ENCODE results near the gene RYR3.
A peak's percentile ranks its signal among the peaks of the same experiment; 100 is the strongest.

The RYR3 gene

DNA sequence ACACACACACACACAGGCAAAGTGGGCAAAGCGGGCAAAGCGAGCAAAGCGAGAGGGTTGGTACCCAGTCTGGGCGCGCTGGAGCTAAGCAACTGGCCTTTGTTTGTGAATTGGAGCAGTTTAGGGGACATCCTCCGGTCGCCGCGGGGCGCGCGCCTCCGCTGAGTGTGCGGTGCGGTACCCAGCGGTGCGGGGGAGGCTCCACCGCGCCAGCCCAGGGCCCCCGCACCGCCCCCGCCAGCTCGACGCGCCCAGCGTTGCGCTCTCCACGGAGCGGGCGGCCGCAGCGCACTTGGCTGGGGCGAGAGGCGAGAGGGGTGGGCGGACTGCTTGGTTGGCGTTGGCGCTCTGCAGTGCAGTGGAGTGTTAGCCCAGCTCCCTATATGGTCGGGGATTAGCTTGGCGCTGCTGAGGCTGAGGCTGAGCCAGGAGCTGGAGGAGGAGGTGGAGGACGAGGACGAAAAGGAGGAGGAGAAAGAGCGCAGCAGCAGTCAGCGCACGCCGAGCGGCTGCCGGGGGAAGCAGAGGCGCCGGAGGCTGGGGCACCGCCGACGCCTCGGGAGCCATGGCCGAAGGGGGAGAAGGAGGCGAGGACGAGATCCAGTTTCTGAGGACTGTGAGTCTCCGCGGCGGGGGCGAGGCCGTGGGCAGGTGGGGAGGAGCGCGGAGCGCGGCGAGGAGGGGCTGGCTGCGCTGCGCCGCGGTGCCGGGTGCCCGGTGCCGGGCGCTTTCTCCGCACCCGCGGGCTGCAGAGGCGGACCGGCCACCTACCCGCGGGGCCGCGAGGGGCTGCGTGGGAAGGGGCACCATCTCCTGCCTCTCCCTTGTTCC, at the start of gene RYR3:
Gene RYR3 (plus strand): TSS at position 487 of the 831 bp plus-strand sequence. CDS start 79 bp downstream, at position 566.
- DNase-seq (ENCODE audit: low spot score), result no peak

DNA sequence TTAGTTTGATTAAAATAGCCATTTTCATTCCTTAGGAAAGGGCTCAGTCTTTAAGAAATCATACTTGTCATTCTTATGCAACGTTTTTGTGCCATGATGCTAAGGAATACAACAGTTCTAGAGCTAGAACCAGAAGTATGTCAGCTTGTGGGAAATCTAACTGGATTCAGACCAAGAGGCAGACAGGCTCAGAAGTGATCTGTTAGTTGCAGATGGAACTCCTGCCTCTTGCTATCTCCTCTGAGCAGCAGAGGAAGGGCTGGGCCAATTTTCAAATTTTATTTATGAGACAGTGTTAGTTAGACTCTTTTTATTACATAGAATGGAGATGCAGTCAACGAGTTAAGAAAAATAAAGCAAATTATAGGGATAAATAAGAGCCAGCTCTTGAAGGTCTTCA, 48.5 kb upstream of the RYR3 start:
- no peak for DNase-seq (ENCODE audit: low spot score)

DNA sequence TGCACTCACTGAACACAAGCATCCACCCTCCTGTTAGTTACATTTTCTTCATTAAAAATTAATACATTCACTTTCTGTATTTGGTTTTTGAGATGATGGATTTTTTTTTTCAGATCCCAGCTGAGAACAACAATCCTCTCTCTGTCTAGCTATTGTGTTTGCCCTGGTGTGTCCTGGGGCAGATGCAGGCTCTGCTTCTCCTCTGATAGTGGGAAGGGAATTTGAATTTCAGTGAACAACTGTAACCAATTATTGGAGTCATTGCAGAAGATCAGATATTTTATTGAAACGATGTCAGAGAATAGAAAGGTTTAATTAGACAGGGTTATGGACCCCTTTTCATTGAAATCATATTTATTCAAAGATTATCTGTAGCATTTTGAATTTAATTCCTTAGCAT, 33.1 kb upstream of the RYR3 start:
- DNase-seq (ENCODE audit: low spot score), result no peak

DNA sequence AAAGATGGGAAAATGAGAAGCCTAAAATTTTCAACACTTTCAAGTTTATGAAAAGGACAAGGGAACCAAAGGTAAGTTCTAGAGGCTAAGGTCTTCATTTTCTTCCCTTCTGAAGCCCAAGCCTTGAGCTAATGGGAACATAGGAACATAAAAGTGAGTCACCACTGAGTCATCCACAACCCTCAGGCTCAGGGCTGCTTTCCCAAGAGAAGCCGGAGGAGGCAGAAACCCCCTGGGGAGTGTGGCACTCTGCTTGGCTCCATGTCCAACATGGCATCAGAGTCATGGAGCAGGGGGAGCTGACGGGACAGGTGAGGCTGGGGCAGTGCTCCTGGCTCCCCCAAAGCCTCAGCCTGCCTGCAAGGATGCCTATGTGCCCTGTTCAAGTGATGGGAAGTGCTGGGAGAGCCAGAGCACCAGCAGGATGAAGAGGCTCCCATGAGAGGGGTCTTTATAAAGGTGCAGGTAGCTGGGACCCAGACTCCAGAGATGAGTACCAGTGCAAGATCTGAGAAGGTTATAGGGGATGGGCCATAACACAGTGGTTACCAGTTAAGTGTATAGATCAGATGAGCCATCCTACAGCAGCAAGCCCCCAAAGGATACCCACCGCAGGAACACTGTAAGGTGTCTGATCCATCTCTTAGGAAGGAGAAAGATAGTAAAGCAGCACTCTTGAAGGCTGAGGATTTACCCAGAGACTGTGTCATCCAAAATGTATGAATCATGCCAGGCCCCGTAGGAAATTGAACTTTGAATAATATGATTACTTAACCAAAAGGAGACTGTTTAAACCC, 31.8 kb upstream of the RYR3 start:
- DNase-seq (ENCODE audit: low spot score), result no peak

DNA sequence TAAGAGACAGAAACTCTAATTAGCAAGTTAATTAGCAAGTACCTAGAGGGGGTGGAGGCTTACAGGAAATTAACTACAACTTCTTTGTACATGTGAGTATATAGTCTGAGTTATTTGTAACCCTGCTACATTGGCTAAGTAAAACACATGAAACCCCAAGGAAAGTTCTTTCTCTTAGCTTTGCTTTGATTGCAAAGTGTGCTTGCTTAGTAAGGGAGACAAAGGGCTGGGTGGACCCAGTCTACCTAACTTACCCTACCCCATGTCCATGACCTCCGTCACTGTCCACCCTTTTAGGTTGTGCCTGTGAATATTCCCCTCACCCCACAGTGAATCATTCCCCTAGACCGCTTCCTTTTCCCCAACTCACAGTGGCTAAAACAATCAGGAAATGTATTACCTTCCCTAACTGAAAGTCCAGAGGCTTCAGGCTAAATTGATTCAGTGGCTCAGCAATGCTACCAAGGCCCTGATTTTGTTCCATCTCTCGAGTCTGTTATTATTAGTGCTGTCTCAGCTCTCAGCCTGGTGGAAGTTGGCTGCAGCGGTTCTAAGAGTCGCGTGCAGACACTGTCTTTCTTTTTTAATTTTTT, 31.1 kb upstream of the RYR3 start:
- DNase-seq (ENCODE audit: low spot score), result no peak

DNA sequence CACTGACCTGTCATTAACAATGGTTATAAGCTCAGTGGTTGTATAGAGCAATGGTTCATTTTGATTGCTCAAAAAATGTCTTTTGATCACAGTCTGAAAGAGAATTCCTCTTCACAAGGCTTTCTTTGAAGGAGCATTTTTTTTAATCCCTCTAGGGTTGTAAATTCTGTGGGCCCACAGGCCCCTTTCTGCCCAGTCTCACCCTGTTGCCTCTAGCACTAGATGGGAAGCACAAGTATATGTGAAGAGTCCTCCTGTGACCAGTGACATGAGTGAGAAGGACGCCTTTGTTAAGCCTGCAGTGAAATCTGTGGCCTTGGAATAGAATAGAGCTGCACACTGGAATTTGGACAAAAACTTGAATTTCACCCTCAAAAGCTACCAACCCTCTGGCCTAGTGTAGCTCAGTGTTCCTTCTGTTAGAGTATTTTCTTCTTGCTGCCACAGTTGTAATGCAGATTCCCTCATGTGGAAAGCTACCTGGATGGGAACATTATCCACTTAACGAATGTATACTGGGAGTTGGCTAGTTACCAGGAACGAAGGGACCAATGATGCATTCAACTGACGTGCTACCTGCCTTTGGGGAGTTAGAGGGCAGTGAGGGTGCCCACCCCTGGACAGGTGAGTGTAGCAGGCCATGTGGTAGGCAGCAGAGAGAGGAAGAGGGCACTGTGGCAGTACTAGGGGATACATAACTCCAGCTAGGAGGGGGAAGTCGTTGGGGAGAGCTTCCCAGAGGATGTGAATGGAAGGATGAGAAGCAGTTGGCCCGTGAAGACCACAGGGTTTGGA, 28.3 kb upstream of the RYR3 start:
- no peak for DNase-seq (ENCODE audit: low spot score)

DNA sequence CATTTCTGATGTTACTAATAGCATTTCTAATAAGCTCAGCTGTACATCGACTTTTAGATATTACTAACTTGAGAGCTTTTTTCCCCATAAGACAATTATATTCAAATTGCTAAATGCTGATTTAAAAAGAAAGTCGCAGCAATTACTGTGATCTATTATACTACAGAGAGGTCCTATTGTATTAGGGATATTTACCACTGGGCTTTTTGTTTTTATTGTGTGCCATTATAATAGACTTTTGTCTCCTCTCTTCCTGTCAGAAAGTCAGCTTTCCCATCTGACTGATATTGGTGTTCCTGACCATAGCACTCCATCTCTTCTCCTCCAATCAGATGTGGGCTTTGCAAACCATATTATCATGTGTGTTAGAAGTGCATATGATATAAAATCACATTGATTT, 27.2 kb upstream of the RYR3 start:
- peak; percentile 78 for DNase-seq (ENCODE audit: low spot score)

DNA sequence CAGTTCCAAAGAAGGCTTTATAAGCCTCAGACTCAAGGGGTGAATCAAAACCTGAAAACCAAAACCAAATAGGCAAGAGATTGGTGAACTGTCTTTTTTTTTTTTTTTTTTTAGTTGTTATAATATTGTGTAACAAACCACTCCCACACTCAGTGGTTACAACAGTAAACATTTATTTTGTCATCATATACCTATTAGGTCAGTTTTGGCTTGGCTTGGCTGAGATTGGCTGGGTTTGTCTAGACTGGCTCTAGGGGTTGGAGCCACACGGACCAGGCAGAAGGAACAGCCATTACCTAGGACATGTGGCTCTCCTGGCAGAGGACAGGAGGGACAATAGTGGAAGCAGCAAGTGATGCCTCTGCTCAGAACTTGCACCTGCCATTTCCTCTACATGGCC, 26.4 kb upstream of the RYR3 start:
- DNase-seq (ENCODE audit: low spot score), result no peak

DNA sequence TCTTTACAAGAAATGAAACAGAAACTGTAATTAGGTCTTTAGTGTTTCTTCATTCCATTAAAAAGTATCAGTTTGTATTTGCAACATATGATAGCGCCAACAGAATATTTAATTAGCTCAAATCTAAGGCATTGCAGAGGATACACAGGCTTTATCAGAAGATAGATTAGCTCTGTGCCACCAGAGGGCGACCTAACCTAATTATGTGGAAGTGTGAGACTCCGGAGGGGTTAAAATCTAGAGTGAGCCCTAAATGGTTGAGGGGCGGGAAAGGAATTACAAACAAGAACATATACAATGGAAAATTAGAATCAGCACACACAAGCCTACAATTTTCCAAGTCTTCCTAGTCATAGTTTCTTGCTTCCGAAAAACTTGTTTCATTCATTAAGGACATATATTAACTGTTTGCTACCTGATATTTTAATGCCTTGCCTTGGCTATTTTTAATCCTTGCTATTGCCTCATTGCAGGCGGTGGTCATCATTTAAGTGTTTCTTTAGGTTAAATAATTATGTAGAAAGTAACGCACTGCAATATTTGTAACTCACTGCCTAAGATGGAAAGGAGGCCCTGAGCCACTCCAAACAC, 18.0 kb upstream of the RYR3 start:
- peak; percentile 83 for DNase-seq (ENCODE audit: low spot score)

- no peak for DNase-seq (ENCODE audit: low spot score)
These were observed 16.9 kb upstream of the RYR3 start for GRCh38 chr15:33293713-33294334.

DNA sequence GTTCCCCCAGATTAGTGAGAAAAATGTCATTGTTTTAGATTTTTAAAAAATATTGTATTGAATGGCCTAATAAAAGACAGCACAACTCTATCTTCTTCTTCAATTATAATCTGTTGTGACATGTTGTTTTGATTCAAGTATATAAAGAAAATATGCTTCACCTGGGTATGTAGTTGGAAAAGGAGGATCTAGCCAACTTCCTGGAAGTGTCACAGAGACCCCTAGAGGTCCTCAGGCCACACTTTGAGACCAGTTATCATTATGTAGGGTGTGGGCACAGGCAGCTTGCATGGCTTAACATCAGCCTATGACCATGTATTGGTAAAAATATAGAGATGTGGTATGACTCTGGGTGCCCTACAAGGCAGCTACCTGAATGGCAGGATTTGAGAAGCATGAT, 14.7 kb upstream of the RYR3 start:
- no peak for DNase-seq (ENCODE audit: low spot score)

DNA sequence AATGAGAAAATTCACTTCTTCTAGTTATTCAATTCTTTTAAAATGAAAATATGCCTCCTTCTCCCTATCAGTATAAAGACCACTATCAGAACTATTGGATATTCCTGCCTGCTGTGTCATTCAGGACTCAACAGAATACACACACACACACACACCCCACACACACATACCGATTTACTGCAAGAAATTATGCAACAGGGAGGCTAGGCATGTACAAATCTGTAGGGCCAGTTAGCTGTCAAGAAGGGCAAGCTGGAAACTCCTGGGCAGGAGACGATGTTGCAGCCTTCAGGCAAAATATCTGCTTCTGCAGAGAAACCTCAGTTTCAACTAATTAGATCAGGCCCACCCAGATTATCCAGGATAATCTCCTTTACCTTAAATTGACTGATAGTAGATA, 13.9 kb upstream of the RYR3 start:
- DNase-seq (ENCODE audit: low spot score), result no peak

GRCh38 chr15:33298631-33299030, 12.1 kb upstream of the RYR3 start:
- no peak for DNase-seq (ENCODE audit: low spot score)

DNA sequence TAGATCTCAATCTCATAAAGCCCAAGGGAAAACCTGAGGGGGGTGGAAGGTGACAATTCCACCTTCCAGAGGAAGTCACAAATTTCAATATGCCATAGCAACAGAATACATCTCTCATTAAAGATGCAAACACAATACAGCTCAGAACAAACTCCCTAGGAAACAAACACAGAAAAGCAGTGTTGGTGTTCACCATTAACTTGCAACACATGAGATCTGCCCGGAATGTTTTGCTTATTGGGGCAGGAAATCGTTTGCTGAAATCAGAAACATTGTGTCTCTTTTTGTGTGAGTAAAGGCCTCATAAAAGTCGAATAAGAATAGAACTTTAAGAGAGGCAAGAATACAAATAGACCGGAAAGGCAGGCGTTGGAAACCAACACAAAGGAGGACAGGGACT, 5.8 kb upstream of the RYR3 start:
- DNase-seq (ENCODE audit: low spot score), result peak; percentile 37

DNA sequence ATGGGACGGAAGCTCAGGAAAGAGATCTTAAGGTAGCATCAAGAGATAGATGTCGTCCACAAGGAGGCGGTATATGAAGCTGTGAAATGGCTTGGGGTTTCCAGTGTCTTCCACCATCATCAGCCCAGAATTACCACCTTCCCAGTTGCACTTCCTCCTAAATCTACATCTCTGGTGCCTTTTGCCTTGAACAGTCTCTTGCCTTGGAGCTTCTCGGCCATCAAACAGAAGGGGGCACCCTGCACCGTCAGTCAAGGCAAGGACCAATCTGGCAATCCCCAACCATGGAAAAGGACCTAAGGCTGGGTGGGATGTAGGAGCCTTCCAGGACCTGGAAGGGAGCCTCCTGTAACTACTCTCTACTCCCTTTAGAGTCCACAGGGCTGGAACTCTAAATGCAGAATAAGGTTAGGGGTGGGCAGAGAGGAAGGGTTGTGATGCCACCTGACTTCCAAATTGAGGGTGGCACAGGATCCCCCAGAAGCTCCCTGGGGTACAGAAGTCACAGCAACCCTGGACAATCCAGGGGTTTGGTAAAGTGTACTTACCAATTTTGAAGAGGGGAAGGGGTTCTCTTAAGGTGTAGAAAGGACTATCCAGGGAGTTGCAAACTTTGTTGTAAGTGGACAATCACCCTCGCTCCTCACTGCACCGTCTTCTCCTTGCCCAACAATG, 1.0 kb upstream of the RYR3 start:
- DNase-seq (ENCODE audit: low spot score), result peak; percentile 37

GRCh38 chr15:33311312-33311971, 675 bp downstream of the RYR3 start:
- no peak for DNase-seq (ENCODE audit: low spot score)

- DNase-seq (ENCODE audit: low spot score), result no peak
These were observed 2.7 kb downstream of the RYR3 start for GRCh38 chr15:33313491-33313890.

GRCh38 chr15:33314069-33314468, 3.3 kb downstream of the RYR3 start:
- DNase-seq (ENCODE audit: low spot score), result no peak

GRCh38 chr15:33315044-33315443, 4.3 kb downstream of the RYR3 start:
- no peak for DNase-seq (ENCODE audit: low spot score)

- no peak for DNase-seq (ENCODE audit: low spot score)
These were observed 7.1 kb downstream of the RYR3 start for GRCh38 chr15:33317896-33318295.

Data from pons (tissue), 1 donor.